Left kidney (tissue), 2 donors: ENCODE results near the gene CRADD. TPM values are rescaled to one million over a fixed set of nuclear protein-coding genes. Genes with fewer than 3 reads are reported as not detected.

Source experiments
- DNase-seq: peaks from one replicate; pipeline ENCODE4 v3.0.0-alpha.2; 2013
- polyA plus RNA-seq: library from polyadenylated mRNA; unstranded; fragments of 120-200 nt; gene quantifications from one replicate; pipeline ENCODE4 v1.2.1, GENCODE V29; 2013; ENCODE audit not compliant: insufficient read length

Gene CRADD
- polyA plus RNA-seq, 1 donor: 11.4 TPM

DNA sequence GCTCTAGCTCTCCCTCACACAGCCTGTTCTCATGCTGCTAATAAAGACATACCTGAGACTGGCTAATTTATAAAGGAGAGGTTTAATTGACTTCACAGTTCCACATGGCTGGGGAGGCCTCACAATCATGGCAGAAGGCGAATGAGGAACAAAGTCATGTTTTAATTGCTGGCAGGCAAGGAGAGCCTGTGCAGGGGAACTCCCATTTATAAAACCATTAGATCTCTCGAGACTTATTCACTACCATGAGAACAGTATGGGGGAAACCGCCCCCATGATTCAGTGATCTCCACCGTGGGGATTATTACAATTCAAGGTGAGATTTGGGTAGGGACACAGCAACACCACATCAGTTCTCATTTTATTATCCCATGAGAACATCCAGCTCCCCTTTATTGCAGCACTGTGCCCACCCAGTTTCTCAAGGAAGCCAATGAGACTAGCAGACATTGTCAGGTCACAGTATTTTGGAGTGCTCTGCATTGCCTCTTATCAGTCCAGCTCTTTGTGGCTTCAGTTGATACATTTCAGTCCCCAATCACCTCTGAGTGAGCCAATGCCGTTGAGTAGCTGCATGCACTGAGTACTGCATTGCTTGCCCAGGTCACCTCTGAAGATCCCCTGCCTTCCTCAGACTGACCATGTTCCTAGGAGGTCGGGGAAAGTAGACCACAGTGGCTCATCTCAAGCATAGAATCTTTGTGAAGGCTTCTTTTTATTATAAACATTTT, 131.2 kb downstream of the CRADD start:
- no peak for DNase-seq

- DNase-seq: no peak
Measured at GRCh38 chr12:93812626-93813025, 135.5 kb downstream of the CRADD start.

GRCh38 chr12:93813186-93813585, 136.0 kb downstream of the CRADD start:
- DNase-seq: no peak

GRCh38 chr12:93813972-93814821, 137.0 kb downstream of the CRADD start:
- DNase-seq: no peak

DNA sequence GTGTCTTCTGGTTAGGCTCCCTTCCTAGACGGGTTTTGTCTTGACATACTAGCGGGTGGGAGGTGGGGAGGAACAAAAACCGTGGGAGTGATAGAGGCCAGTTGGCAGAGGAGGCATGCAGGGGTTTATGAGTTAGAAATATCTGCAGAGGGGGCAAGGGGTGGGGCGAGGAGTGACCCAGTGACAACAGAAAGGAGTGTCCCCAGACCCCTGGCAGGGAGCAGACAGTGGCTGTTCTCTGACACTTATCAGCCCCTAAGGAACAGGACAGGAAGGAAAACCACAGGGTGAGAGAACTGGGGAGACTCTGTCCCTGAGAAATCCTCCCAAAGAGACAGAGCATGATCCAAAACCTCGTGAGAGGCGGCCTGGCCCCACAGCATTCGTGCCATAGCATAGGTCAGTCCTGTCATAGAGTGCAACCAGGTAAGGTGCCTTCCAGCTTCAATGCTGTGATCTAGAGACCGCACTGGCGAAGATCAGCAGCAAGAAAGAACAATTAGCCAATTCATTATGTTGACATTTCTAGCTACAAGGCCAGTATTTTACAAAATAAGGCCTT, 141.4 kb downstream of the CRADD start:
- DNase-seq: no peak

GRCh38 chr12:93819050-93819491, 141.9 kb downstream of the CRADD start:
- DNase-seq: no peak

DNA sequence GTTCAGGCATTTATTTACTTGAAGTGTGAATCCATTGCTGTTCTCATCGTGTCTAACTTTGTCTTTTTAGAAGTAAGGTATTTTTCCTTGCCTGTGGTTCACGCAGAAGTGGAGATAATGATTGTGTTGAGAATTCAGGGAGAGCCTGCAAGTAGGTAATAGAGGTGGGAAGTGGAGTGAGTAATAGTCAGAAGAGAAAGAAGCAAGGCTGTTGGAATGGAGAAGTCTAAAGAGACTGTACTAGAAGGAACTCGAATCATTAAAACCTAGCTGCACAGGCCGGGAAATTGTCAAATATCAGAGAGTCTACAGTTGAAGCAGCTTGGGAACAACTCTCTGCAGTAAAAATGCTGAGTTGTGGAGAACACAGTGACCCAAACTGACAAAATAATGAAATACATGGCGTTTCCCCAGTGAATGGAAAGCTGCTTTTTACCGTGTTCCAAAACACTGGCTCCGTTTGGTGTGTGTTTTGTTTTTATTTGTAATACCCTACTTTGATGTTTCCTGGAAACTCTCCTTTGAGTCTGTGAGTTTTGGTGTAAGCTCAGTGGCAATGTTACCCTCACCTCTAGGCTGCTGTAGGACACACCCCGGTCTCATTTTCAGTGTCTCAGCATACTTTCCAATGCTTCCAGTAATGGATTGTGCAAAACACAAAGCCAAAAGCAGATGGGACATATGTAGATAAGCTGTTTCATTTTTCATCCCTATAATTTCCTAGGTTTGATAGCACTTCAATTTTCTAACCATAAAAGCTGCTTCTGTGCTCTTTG, 146.6 kb downstream of the CRADD start:
- no peak for DNase-seq

GRCh38 chr12:93824514-93825500, 147.6 kb downstream of the CRADD start:
- DNase-seq: no peak

- DNase-seq: no peak
Measured at GRCh38 chr12:93825501-93825888, 148.3 kb downstream of the CRADD start.

DNA sequence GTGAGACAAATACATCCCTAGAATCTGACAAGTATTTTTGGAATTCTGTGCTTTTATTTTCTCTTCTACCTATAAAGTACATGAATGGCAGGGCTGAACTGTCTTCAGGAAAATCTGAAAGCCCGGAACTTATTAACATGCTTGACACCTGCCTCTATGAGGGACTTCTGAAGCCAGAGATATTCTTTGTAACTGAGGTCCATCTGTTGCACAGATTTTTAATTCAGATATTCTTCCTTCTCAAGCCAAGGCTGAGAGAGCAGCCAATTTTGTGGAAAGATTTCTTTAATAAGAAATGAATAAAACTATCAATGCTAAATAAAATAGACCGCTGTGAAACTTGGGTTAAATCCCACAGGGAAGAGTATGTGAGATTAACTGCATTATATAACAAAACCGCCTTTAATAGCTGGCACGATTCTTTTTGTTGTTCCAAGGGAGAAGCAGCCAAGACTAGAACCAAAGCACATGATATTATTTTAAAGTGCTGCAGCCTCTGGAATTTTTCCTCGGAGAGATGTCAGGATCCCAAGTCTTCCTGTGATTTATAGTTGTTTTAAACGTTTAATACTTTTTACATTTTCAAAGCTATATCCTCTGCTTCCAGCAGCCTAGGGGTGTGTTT, 148.9 kb downstream of the CRADD start:
- DNase-seq: no peak

DNA sequence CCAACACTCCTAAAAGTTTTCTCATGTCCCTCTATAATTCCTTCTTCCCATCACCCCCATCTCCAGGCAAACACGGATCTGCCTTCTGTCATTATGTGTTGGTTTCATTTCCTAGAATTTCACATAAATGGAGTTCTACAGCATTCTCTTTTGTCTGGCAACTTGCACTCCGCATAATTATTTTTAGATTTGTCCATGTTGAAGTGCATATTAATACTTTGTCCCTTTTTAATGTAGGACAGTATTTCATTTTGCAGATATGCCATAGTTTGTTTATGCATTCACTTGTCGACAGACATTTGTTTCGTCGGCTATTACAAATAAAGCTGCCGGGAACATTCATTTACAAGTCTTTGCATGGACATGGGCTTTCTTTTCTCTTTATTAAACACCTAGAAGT, 150.0 kb downstream of the CRADD start:
- DNase-seq: no peak

DNA sequence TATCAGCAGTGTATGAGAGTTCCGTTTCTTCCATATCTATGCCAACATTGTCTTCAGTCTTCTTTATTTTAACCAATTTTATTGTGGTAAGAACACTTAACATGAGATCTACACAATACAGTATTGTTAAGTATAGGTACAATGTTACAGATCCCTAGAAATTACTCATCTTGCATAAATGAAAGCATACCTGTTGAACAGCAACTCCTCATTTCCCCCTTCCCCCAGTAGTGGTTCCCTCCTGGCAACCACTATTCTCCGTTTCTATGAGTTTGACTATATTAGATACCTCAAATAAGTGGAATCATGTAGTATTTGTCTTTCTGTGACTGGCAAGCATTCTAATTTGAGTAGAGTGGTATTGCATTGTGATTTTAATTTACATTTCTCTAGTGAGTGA, 150.5 kb downstream of the CRADD start:
- DNase-seq: no peak

DNA sequence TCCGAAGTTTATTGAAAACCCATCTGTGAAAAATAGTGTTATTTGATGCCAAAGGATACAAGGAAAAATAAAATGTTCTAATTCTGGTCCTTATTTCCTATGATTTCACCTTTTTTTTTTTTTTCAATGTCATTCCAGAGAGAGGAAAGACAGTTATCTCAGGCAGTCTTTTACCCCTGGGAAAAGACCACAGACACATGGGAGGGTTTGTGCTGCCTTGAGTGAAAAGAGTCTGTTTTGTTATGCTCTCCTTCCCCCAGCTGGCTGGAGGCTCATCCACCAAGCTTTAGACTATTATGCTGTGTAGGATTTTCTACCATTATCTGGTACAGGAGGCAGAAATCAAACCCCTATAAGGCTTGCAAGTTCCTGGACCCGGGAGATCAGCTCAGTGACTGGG, 151.8 kb downstream of the CRADD start:
- no peak for DNase-seq

- no peak for DNase-seq
Measured at GRCh38 chr12:93831374-93831773, 154.2 kb downstream of the CRADD start.

DNA sequence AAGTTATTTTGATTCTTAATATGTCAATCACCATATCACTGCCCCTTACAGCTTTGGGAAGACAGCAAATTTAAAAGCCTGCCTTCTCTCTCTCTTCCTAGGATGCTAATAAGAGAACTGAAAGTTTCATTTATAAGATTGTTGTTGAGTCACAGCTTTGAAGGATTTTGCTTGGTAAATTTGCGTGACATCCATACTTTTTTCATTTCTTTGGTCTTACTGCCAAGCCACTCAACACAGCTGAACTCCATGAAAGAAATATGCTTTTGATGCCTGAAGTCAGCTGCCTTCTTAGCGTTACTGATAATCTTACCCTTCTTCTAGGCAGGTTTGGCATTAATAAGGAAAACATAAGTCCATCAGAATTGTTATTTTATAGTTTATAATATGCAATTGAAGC, 155.0 kb downstream of the CRADD start:
- no peak for DNase-seq

- DNase-seq: no peak
Measured at GRCh38 chr12:93833946-93834345, 156.8 kb downstream of the CRADD start.

GRCh38 chr12:93836620-93837260, 159.6 kb downstream of the CRADD start:
- DNase-seq: no peak

DNA sequence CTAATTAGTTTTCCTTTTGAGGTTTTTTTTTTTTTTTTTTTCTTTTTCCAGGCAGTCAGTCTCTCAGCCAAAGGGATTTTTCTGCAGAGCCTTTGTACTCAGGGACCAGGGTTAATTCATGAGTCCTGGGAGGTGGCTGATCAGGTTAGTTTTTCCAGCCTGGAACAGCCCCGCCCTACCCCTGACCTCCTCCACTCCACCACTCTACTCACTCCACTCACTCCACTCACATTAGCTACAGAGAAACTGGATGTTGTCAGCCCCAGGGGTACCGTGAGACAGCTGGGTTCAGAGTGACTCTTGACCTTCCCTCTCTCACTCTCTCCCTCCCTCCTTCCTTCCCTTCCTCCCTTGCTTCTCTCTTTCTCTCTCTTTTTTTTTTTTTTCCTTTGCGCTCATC, 161.0 kb downstream of the CRADD start:
- DNase-seq: no peak

- no peak for DNase-seq
Measured at GRCh38 chr12:93839064-93839463, 161.9 kb downstream of the CRADD start.

- no peak for DNase-seq
Measured at GRCh38 chr12:93841671-93842070, 164.5 kb downstream of the CRADD start.
